BE2C (cell line): ENCODE data around the gene METTL1. TPM values are rescaled to one million over a fixed set of nuclear protein-coding genes. Genes with fewer than 3 reads are reported as not detected.
A peak's percentile ranks its signal among the peaks of the same experiment; 100 is the strongest.
"Not testable (repeated sequence)": the region's sequence is repeated elsewhere in the genome, so short reads cannot be mapped to it uniquely, and the experiment has no call there.

ENCODE experiments used
- DNase-seq: peaks from one replicate; pipeline ENCODE4 v3.0.0-alpha.2; 2020
- H3K27me3 ChIP-seq: fragments of 250-450 bp; sonication (Bioruptor Pico); 2 replicates; pipeline ENCODE4 v1.5.1; 2020; ENCODE audit warnings: mild to moderate bottlenecking
- H3K36me3 ChIP-seq: fragments of 250-450 bp; sonication (Bioruptor Pico); 2 replicates; pipeline ENCODE4 v1.5.1; 2020; ENCODE audit warnings: mild to moderate bottlenecking
- H3K4me1 ChIP-seq: fragments of 250-450 bp; sonication (Bioruptor Pico); 2 replicates; pipeline ENCODE4 v1.5.1; 2020
- H3K4me3 ChIP-seq: 2 replicates; pipeline ENCODE4 v1.5.1; 2011; ENCODE audit warnings: low read depth, low read length
- H3K9me3 ChIP-seq: fragments of 250-450 bp; sonication (Bioruptor Pico); 2 replicates; pipeline ENCODE4 v1.5.1; 2020
- CTCF ChIP-seq: IDR thresholded peaks from 2 replicates; pipeline ENCODE4 v1.5.1; 2012; ENCODE audit warnings: mild to moderate bottlenecking, low read depth, low read length
- polyA plus RNA-seq: library from polyadenylated mRNA; unstranded; fragments of >200 nt; gene quantifications from one replicate; pipeline ENCODE4 v1.2.1, GENCODE V29; 2012; ENCODE audit warnings: low read depth, missing spikeins; ENCODE audit not compliant: insufficient read length, insufficient read depth

Gene METTL1
- 141 TPM for polyA plus RNA-seq

- H3K9me3 ChIP-seq: no peaks in the 10 kb centered on the region
- peaks cover 2% of the 10 kb centered on the region; the same call in 1 of the 2 replicates for H3K4me1 ChIP-seq
Measured at GRCh38 chr12:57771873-57772428, at the start of gene METTL1. TSS of gene METTL1 (minus strand) at chr12:57772105. CDS start at chr12:57772083, 22 bp downstream.

DNA sequence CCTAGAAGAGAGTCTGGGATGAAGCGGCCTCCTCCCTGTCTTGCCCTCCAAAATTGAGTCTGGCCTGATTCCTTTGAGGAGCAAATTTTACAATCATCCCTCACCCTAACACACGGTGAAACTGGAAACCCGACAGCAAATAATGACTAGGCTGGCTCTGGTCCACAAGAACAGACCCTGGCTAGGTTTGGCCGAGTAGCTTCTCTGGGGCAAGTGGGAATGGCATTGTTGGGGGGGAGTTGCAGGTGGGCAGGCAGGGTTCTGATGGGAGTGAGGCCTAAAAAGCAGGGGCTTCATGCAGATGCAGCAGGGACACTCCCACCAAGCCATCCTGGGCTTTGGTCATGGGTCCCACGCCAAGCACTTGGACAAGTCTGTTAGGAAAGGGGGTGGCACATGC, 49.1 kb upstream of the METTL1 start:
- H3K9me3 ChIP-seq, DNase-seq, H3K4me3 ChIP-seq, H3K27me3 ChIP-seq: not testable (repeated sequence)
- H3K4me1 ChIP-seq: peaks cover 11% of the 10 kb centered on the region
- H3K36me3 ChIP-seq: peaks cover 37% of the 10 kb centered on the region

More at GRCh38 chr12:57771873-57772428, at the start of gene METTL1:
- TF ChIP-seq CTCF: no peak
- Histone ChIP-seq H3K4me3 (peak within 1 kb of the TSS; percentile 96), H3K27me3 (peaks cover 2% of the 10 kb centered on the region; the same call in 1 of the 2 replicates), H3K36me3 (peaks cover 24% of the 10 kb centered on the region)
- DNase-seq: peak; percentile 96

GRCh38 chr12:57820119-57820518, 48.2 kb upstream of the METTL1 start:
- H3K36me3 ChIP-seq: peaks cover 28% of the 10 kb centered on the region
- H3K4me3 ChIP-seq, DNase-seq, H3K27me3 ChIP-seq, H3K9me3 ChIP-seq: not testable (repeated sequence)
- peaks cover 16% of the 10 kb centered on the region for H3K4me1 ChIP-seq

DNA sequence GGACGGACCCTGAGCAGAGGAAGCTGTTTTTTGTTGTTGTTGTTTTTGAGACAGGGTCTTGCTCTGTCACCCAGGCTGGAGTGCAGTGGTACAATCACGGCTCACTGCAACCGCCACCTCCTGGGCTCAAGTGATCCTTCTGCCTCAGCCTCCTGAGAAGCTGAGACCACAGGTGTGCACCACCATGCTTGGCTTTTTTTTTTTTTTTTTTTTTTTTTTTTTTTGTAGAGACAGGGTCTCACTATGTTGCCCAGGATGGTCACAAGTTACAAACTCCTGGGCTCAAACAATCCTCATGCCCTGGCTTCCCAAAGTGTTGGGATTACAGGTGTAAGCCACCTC, 46.1 kb upstream of the METTL1 start:
- H3K36me3 ChIP-seq: not testable (repeated sequence)

GRCh38 chr12:57817261-57817989, 45.5 kb upstream of the METTL1 start:
- no peaks in the 10 kb centered on the region for H3K9me3 ChIP-seq
- no peaks in the 10 kb centered on the region for H3K27me3 ChIP-seq
- H3K4me1 ChIP-seq: peaks cover 16% of the 10 kb centered on the region
- no peak overlapping the region for H3K4me3 ChIP-seq
- TF ChIP-seq CTCF: no peak
- DNase-seq: no peak
- peaks cover under 1% of the 10 kb centered on the region; the same call in 1 of the 2 replicates for H3K36me3 ChIP-seq

More for the DNA sequence above, 46.1 kb upstream of the METTL1 start:
- not testable (repeated sequence) for DNase-seq, H3K27me3 ChIP-seq, H3K4me3 ChIP-seq, H3K9me3 ChIP-seq
- peaks cover 16% of the 10 kb centered on the region for H3K4me1 ChIP-seq

GRCh38 chr12:57816855-57817151, 44.9 kb upstream of the METTL1 start:
- H3K4me1 ChIP-seq: peaks cover 16% of the 10 kb centered on the region
- DNase-seq: no peak
- no peak for TF ChIP-seq CTCF

DNA sequence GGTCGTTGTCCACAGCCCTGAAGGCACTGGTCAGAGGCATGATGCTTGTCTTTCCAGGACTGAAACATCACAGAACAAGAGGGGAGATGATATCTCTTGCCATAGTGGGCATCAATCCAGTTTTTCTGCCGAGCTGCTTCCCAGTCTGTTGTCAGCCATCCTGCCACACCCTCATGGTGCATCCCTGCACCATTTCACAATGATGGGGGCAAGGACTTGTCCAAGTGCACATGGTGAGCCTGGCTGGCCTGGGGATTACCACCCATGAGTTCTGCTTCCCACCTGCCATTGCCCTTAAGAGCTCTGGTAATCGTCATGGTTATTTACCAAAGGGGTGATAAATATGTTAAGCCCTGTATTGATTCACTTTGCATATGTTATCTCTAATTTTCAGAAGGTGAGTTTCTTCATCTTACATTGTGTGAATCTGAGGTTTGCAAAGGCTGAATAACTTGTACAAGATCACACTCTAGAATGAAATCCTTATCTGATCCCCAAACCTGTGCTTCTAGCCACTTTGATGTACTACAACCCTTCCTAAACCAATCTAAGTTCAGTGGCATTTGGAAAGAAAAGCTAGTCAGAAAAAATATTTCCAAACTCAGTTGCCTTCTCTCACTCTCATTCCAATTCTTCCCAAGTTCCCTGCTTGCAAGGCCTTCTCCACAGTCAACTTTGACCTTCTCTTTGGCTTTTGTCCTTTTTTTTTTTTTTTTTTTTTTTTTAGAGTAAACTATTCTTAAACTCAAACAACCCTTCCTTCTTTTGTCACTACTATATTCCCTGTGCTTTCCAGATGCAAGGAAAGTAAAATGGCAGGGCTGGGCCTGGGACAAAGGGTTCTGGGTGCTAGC, 44.3 kb upstream of the METTL1 start:
- no peaks in the 10 kb centered on the region for H3K27me3 ChIP-seq
- no peak overlapping the region for H3K4me3 ChIP-seq
- no peak for TF ChIP-seq CTCF
- H3K4me1 ChIP-seq: peaks cover 16% of the 10 kb centered on the region
- H3K36me3 ChIP-seq: no peaks in the 10 kb centered on the region; the same call in 1 of the 2 replicates
- no peaks in the 10 kb centered on the region for H3K9me3 ChIP-seq
- DNase-seq: peak; percentile 42

More at GRCh38 chr12:57816855-57817151, 44.9 kb upstream of the METTL1 start:
- Histone ChIP-seq H3K36me3 (no peaks in the 10 kb centered on the region; the same call in 1 of the 2 replicates), H3K27me3 (no peaks in the 10 kb centered on the region), H3K9me3 (no peaks in the 10 kb centered on the region), H3K4me3 (no peak overlapping the region)
